ENCODE measurements around the gene SPAG9.

The SPAG9 gene

GRCh38 chr17:51029568-51030463, 90.9 kb downstream of the SPAG9 start:
- DNase-seq, result no peak

- no peak for DNase-seq
These were observed 91.5 kb downstream of the SPAG9 start for GRCh38 chr17:51029142-51029541.

GRCh38 chr17:51028176-51028863, 92.3 kb downstream of the SPAG9 start:
- DNase-seq, result no peak

- no peak for DNase-seq
These were observed 102.1 kb downstream of the SPAG9 start for GRCh38 chr17:51018541-51018940.

GRCh38 chr17:51017270-51017669, 103.4 kb downstream of the SPAG9 start:
- DNase-seq, result no peak

GRCh38 chr17:51016099-51016498, 104.6 kb downstream of the SPAG9 start:
- DNase-seq, result no peak

GRCh38 chr17:51015145-51015558, 105.5 kb downstream of the SPAG9 start:
- DNase-seq, result no peak

- no peak for DNase-seq
These were observed 106.5 kb downstream of the SPAG9 start for GRCh38 chr17:51014129-51014528.

GRCh38 chr17:51013322-51013721, 107.3 kb downstream of the SPAG9 start:
- DNase-seq, result no peak

GRCh38 chr17:51012538-51012937, 108.1 kb downstream of the SPAG9 start:
- DNase-seq, result no peak

GRCh38 chr17:51010173-51010675, 110.4 kb downstream of the SPAG9 start:
- no peak for DNase-seq

GRCh38 chr17:51006601-51007000, 114.1 kb downstream of the SPAG9 start:
- DNase-seq, result no peak

GRCh38 chr17:51005768-51006167, 114.9 kb downstream of the SPAG9 start:
- no peak for DNase-seq

- DNase-seq, result no peak
These were observed 116.4 kb downstream of the SPAG9 start for GRCh38 chr17:51004249-51004648.

- DNase-seq, result no peak
These were observed 119.6 kb downstream of the SPAG9 start for GRCh38 chr17:51000835-51001638.

- no peak for DNase-seq
These were observed 125.0 kb downstream of the SPAG9 start for GRCh38 chr17:50995668-50996067.

- DNase-seq, result no peak
These were observed 127.1 kb downstream of the SPAG9 start for GRCh38 chr17:50993544-50993943.

GRCh38 chr17:50989149-50989548, 131.5 kb downstream of the SPAG9 start:
- no peak for DNase-seq

GRCh38 chr17:50988427-50988826, 132.2 kb downstream of the SPAG9 start:
- no peak for DNase-seq

GRCh38 chr17:50986989-50987660, 133.5 kb downstream of the SPAG9 start:
- no peak for DNase-seq

GRCh38 chr17:50981279-50981678, 139.4 kb downstream of the SPAG9 start:
- DNase-seq, result no peak

- DNase-seq, result no peak
These were observed 141.1 kb downstream of the SPAG9 start for GRCh38 chr17:50979524-50979927.
